ENCODE data around the gene CLEC12A.

GRCh38 chr12:9951026-9951675, 20.1 kb upstream of the CLEC12A start:
- TF ChIP-seq CTCF (IDR thresholded peaks at IDR 0.05; ENCODE audit: low read length) = no peak
- no peak for TF ChIP-seq EZH2phosphoT487 (IDR thresholded peaks at IDR 0.05; ENCODE audit: low read length)
- TF ChIP-seq EZH2 (optimal IDR thresholded peaks at IDR 0.05; ENCODE audit: low read depth, low read length) = no peak
